ENCODE data around the gene METTL21A. TPM values are rescaled to one million over a fixed set of nuclear protein-coding genes. Genes with fewer than 3 reads are reported as not detected.

METTL21A gene
- total and polyA plus RNA-seq, 2 donors from 2014 or later: 10.7 to 17.4 TPM

- no peak for FAIRE-seq
These were observed 18.8 kb downstream of the METTL21A start for GRCh38 chr2:207606399-207606798.

GRCh38 chr2:207603486-207603885 lies 21.7 kb downstream of the METTL21A start:
- FAIRE-seq: no peak
- H3K4me1 ChIP-seq (ENCODE audit: control insufficient read depth in 2 of 3, insufficient read depth in 2 of 3, low read depth in 1 of 3, low read length in 3 of 3): no peaks in the 10 kb centered on the region
- intact Hi-C loops (cut with DNase I): no loop called here

More at GRCh38 chr2:207606399-207606798, 18.8 kb downstream of the METTL21A start:
- Histone ChIP-seq H3K4me3 (ENCODE audit: low read length in 3 of 3) (no peak overlapping the region), H3K36me3 (ENCODE audit: control insufficient read depth in 2 of 3, insufficient read depth in 3 of 3, low read length in 3 of 3) (no peaks in the 10 kb centered on the region), H3K27ac (ENCODE audit: low read depth in 2 of 2, low read length in 2 of 2) (no peak overlapping the region), H3K4me1 (ENCODE audit: control insufficient read depth in 2 of 3, insufficient read depth in 2 of 3, low read depth in 1 of 3, low read length in 3 of 3) (no peaks in the 10 kb centered on the region), H3K9me3 (ENCODE audit: control insufficient read depth in 2 of 3, insufficient read depth in 1 of 3, low read length in 3 of 3) (no peaks in the 10 kb centered on the region), H3K27me3 (ENCODE audit: control insufficient read depth, insufficient read depth, low read length) (no peaks in the 10 kb centered on the region), H3K9ac (ENCODE audit: low read length in 3 of 3) (no peak overlapping the region)
- no peak for TF ChIP-seq CTCF (IDR thresholded peaks at IDR 0.05; ENCODE audit: borderline replicate concordance, extremely low read depth, insufficient read depth)
- DNase-seq: no peak
- intact Hi-C loops (cut with DNase I): no loop called here

GRCh38 chr2:207601774-207602173 lies 23.4 kb downstream of the METTL21A start:
- DNase-seq (no peak), FAIRE-seq (no peak)
- TF ChIP-seq CTCF (IDR thresholded peaks at IDR 0.05; ENCODE audit: borderline replicate concordance, extremely low read depth, insufficient read depth): no peak
- intact Hi-C loops (cut with DNase I): no loop called here
- H3K27ac ChIP-seq (ENCODE audit: low read depth in 2 of 2, low read length in 2 of 2): no peak overlapping the region
- no peaks in the 10 kb centered on the region for H3K4me1 ChIP-seq (ENCODE audit: control insufficient read depth in 2 of 3, insufficient read depth in 2 of 3, low read depth in 1 of 3, low read length in 3 of 3)
- H3K9ac ChIP-seq (ENCODE audit: low read length in 3 of 3): no peak overlapping the region
- no peak overlapping the region for H3K4me3 ChIP-seq (ENCODE audit: low read length in 3 of 3)
- H3K27me3 ChIP-seq (ENCODE audit: control insufficient read depth, insufficient read depth, low read length): no peaks in the 10 kb centered on the region
- H3K36me3 ChIP-seq (ENCODE audit: control insufficient read depth in 2 of 3, insufficient read depth in 3 of 3, low read length in 3 of 3): peaks cover 0 to 4% (median 2%) of the 10 kb centered on the region in 3 donors
- H3K9me3 ChIP-seq (ENCODE audit: control insufficient read depth in 2 of 3, insufficient read depth in 1 of 3, low read length in 3 of 3): no peaks in the 10 kb centered on the region

More at GRCh38 chr2:207603486-207603885, 21.7 kb downstream of the METTL21A start:
- H3K27ac ChIP-seq (ENCODE audit: low read depth in 2 of 2, low read length in 2 of 2): no peak overlapping the region
- TF ChIP-seq CTCF (IDR thresholded peaks at IDR 0.05; ENCODE audit: borderline replicate concordance, extremely low read depth, insufficient read depth): no peak
- DNase-seq: no peak
- no peaks in the 10 kb centered on the region for H3K36me3 ChIP-seq (ENCODE audit: control insufficient read depth in 2 of 3, insufficient read depth in 3 of 3, low read length in 3 of 3)
- no peak overlapping the region for H3K4me3 ChIP-seq (ENCODE audit: low read length in 3 of 3)
- H3K9me3 ChIP-seq (ENCODE audit: control insufficient read depth in 2 of 3, insufficient read depth in 1 of 3, low read length in 3 of 3): no peaks in the 10 kb centered on the region
- no peaks in the 10 kb centered on the region for H3K27me3 ChIP-seq (ENCODE audit: control insufficient read depth, insufficient read depth, low read length)
- no peak overlapping the region for H3K9ac ChIP-seq (ENCODE audit: low read length in 3 of 3)

GRCh38 chr2:207600231-207600630 lies 25.0 kb downstream of the METTL21A start:
- intact Hi-C loops (cut with DNase I): no loop called here
- no peaks in the 10 kb centered on the region for H3K4me1 ChIP-seq (ENCODE audit: control insufficient read depth in 2 of 3, insufficient read depth in 2 of 3, low read depth in 1 of 3, low read length in 3 of 3)
- H3K27ac ChIP-seq (ENCODE audit: low read depth in 2 of 2, low read length in 2 of 2): no peak overlapping the region
- H3K9ac ChIP-seq (ENCODE audit: low read length in 3 of 3): no peak overlapping the region
- no peak for TF ChIP-seq CTCF (IDR thresholded peaks at IDR 0.05; ENCODE audit: borderline replicate concordance, extremely low read depth, insufficient read depth)
- H3K27me3 ChIP-seq (ENCODE audit: control insufficient read depth, insufficient read depth, low read length): no peaks in the 10 kb centered on the region
- FAIRE-seq (no peak), DNase-seq (no peak)
- H3K9me3 ChIP-seq (ENCODE audit: control insufficient read depth in 2 of 3, insufficient read depth in 1 of 3, low read length in 3 of 3): no peaks in the 10 kb centered on the region
- H3K4me3 ChIP-seq (ENCODE audit: low read length in 3 of 3): no peak overlapping the region
- H3K36me3 ChIP-seq (ENCODE audit: control insufficient read depth in 2 of 3, insufficient read depth in 3 of 3, low read length in 3 of 3): peaks cover 0 to 4% (median 2%) of the 10 kb centered on the region in 3 donors
